Hippocampal formation (tissue), 2 donors: ENCODE measurements around the gene SPHK2.
"Not testable (repeated sequence)": the region's sequence is repeated elsewhere in the genome, so short reads cannot be mapped to it uniquely, and the experiment has no call there.

Experiments used
- DNase-seq, 2 donors: peaks; one replicate each; lab custom pipeline; 2025; lab: John Stamatoyannopoulos, UW

The SPHK2 gene, protein sequence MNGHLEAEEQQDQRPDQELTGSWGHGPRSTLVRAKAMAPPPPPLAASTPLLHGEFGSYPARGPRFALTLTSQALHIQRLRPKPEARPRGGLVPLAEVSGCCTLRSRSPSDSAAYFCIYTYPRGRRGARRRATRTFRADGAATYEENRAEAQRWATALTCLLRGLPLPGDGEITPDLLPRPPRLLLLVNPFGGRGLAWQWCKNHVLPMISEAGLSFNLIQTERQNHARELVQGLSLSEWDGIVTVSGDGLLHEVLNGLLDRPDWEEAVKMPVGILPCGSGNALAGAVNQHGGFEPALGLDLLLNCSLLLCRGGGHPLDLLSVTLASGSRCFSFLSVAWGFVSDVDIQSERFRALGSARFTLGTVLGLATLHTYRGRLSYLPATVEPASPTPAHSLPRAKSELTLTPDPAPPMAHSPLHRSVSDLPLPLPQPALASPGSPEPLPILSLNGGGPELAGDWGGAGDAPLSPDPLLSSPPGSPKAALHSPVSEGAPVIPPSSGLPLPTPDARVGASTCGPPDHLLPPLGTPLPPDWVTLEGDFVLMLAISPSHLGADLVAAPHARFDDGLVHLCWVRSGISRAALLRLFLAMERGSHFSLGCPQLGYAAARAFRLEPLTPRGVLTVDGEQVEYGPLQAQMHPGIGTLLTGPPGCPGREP

DNA sequence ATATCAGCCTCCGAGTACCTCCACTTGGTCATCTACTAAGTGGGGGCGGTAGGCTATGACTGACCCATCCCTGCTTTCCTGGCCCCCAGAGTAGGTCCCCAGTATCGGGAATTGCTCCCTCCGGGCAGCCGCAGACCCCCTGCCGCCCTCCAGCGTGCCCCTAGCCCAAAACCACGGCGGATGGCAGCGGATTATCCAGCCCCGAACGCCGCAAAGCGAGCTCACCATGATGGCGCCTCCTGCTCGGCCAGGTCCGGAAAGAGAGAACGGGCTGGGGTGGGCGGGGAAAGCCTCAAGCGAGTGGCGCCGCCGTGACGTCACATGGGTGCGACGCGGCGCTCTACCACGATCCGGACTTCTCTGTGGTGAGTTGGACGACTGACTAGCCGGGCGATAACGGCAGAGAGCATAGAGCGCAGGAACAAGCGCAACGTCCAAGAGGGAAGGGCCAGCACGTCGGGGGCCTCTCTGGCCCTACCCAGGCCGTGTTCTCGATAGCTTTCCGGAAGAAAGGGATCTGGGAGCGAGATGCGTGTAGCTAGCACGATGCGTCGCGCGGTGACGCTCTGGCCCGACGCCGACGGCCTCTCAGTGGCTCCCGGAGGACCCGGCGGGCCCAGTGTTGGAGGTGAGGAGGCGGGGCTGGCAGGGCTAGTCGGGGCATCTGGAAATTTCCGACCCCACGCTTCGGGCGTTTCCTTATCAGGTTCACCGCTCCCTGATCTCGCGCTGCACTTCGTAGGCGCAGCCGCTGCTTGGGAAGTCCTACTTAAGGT, at the start of gene SPHK2, which contains the start of gene RPL18:
SPHK2 (plus strand) TSS at position 591 of the 776 bp plus-strand sequence. CDS start 1,009 bp downstream, outside the sequence.
RPL18 (minus strand) TSS at position 263 of the 776 bp plus-strand sequence; CDS start at position 228, 35 bp downstream.
- peak; percentile 98 to 100 for DNase-seq

DNA sequence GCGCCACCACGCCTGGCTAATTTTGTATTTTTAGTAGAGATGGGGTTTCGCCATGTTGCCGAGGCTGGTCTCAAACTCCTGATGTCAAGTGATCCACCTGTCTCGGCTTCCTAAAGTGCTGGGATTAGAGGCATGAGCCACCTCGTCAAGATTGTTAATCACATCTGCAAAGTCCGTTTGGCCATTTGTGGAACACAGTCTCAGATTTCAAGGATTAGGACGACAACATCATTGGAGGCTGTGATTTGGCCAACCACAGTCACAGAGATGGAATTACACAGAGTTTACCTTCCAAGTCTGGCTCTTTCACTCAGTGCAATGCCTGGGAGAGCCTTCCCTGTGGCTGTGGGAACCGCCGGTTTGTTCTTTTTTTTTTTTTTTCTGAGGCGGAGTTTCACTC, 49.5 kb upstream of the SPHK2 start:
- DNase-seq: no peak

DNA sequence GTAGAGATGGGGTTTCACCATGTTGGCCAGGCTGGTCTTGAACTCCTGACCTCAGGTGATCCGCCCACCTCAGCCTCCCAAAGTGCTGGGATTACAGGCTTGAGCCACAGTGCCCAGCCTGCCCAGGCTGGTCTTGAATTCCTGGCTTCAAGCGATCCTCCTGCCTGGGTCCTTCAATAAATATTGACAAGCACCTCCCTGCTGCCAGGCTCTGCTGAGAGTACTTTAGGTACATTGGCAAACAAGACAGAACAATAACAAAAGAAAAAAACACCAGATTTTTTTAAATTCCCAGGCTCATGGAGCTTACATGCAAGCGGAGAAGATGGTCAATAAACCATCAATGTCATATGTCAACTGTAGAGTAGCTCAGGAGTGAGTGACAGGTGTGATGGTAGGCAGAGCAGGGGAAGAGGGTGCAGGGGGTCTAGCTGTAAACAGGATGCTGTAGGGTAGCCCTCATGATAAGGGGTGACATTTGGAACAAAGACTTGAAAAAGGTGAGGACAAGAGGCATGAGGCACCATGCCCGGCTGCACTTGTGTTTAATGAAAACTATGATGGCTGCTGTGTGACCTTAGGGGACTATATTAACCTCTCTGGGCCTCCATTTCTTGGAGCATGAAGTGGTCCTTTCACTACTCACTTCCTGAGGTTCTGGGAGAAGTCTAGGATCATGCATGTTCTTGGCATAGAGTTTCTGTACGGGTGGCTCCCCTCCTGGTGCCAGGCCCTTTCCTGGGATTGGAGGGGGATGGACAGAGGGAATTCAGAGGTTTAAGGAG, 47.7 kb upstream of the SPHK2 start:
- no peak for DNase-seq

DNA sequence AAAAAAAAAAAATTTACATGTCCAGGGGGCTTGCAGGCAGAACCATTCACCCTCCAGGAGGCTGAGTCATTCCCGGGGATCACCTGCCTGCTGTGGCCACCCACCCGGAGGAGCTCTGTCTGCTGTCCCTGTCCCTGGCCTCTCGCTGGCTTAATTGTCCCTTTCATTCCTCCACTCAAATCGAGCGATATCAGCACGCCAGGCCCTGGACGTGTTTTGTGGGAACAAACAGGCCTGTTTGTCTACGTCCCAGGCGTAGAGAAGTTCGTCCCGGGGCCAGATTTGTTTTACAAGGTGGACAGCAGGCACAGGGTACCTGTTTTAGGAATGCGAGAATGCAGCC, 46.2 kb upstream of the SPHK2 start:
- DNase-seq: no peak

DNA sequence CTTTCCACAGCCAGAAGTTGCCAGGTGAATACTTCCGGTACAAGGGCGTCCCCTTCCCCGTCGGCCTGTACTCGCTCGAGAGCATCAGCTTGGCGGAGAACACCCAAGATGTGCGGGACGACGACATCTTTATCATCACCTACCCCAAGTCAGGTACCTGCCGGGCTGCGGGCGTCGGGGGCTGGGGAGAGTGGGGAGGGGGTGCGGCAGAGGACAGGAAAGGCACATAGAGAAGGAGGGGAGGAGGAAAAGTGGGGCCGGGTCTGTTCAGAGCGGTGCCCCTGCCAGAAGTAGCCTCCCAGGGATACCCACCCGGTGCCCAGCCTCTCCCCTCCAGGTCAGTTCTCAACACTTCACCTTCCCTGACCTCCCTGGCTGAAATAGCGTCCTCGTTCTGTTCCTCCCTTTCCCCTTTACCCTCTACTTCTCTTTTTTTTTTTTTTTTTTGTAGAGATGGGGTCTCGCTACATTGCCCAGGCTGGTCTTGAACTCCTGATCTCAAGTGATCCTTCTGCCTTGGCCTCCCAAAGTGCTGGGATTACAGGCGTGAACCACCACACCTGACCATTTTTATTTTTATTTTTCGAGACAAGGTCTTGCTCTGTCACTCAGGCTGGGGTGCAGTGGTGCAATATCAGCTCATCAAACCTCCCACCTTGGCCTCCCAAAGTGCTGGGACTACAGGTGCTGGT, 43.2 kb upstream of the SPHK2 start:
- no peak for DNase-seq

DNA sequence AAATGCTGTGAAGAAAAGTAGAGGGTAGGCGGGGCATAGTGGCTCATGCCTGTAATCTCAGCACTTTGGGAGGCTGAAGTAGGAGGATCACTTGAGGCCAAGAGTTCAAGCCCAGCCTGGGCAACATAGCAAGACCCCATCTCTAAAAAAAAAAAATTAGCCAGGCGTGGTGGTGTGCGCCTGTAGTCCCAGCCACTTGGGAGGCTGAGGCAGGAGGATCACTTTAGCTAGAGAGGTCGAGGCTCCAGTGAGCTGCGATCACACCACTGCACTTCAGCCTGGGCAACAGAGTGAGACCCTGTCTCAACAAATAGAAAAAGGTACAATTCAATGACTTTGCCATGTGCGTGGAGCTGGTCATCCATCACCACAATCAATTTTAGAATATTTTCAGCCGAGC, 41.4 kb upstream of the SPHK2 start:
- not testable (repeated sequence) for DNase-seq

DNA sequence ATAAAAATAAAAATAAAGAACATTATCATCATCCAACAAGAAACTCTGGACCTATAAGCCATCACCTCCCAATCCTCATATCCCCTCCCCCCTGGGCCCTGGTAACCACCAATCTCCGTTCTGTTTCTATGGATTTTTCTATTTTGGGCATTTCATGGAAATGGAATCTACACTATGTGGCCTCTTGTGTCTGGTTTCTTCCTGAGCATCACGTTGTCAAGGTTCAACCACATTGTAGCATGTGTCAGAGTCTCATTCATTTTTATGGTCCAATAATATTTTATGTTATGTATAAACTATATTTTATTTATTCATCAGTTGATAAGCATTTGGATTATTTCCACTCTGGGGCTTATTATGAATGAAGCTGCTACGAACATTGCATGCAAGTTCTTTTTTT, 40.4 kb upstream of the SPHK2 start:
- DNase-seq: no peak

DNA sequence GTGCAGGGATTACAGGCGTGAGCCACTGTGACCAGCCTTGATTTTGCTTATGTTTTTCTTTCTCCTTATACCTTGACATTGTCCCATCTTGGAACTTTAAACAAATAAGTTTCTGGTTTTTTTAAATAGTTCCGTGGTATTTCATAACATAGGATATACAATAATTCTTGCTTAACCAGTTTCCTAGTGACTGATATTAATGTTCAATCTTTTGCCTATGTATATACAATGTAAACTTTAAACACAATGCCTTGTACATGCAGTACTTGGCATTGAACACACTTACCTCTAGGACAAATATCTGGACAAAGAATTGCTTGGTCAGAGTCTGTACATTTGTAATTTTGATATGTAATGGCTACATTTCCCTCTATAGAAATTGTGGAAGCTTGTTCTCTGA, 37.1 kb upstream of the SPHK2 start:
- no peak for DNase-seq

DNA sequence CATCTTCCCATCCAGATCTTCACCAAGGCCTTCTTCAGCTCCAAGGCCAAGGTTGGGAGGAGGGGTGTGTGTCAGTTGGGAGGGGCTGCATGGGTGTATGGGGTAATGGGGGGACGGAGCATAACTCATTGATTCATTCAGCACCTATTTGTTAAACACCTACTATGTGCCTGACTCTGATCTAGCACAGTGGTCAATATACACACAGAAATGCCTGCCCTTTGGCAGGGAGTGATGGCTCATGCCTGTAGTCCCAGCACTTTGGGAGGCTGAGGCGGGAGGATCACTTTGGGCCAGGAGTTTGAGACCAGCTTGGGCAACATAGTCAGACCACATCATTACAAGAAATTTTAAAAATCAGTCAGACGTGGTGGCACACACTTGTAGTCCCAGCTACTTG, 31.9 kb upstream of the SPHK2 start:
- DNase-seq: no peak

DNA sequence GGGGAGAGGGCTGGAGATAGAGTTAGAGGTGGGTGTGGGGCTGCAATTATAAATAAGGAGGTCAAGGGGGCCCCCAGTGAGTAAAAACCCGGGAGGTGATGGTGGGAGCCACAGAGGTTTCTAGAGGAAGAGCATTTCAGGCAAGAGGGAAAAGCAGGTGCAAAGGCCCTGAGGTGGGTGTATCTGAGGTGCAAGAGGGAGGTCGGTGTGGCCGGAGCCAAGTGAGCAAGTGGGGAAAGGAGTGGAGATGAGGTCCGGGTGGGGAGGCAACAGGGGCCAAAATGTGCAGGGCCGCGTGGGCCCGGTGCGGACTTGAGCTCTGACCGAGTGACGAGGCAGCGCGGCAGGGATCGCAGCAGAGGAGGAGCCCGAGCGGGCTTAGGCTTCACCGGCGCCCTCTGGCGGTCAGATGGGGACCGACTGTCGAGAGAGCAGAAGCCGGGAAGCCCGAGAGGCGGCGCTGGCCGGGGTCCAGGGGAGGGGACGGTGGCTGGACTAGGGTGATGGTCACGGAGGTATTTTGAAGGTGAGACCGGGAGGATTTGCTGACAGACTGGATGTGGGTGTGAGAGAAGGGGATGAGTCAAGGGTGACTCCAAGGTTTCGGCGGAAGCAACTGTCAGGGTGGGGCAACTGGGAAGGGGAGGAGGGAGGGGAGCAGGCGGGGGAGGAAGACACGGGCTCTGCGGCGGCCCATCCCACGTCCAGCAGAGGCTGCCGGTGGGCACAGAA, 30.5 kb upstream of the SPHK2 start:
- DNase-seq: peak; percentile 61 to 74

DNA sequence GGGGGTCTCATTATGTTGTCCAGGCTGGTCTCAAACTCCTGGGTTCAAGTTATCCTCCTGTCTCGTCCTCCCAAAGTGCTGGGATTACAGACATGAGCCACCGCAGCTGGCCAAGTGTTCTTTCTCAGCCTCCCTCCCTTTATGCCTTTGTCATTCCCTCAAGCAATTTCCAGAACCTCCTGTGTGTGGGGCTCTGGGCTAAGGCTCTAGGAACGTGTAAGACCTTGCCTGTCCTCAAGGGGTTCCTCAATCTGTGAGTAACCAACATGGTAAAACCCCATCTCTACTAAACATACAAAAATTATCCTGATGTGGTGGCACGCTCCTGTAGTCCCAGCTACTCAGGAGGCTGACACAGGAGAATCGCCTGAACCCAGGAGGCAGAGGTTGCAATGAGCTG, 28.3 kb upstream of the SPHK2 start:
- DNase-seq: no peak

DNA sequence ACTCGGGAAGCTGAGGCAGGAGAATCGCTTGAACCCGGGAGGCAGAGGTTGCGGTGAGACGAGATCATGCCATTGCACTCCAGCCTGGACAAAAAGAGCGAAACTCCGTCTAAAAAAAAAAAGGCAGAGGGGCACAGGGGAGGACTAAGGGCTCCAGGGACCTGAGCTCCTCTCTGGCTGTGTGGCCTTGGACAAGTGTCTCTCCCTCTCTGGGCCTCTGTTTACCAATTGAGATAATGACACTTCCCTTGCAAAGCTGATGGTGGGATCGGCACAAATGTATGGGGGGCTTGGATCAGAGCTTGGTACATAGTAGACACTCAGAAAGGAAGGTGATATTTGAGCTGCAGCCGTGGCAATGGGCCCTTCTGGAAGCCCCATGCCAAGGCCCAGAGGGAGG, 24.1 kb upstream of the SPHK2 start:
- no peak for DNase-seq

DNA sequence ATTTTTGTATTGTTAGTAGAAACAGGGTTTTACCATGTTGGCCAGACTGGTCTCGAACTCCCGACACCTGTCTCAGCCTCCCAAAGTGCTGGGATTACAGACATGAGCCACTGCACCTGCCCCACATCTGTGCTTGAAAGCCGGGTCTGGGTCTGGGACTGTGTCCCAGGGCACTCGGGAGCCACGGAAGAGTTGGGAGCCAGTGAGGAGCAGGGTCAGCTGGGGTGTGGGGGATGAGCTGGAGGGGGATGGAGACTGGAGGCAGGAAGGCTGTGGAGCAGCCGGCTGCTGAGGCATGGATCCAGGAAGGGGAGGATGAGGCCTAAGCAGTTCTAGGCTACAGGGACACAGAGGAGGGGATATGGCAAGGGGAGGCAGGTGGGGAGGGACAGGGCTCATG, 23.5 kb upstream of the SPHK2 start:
- DNase-seq: no peak

DNA sequence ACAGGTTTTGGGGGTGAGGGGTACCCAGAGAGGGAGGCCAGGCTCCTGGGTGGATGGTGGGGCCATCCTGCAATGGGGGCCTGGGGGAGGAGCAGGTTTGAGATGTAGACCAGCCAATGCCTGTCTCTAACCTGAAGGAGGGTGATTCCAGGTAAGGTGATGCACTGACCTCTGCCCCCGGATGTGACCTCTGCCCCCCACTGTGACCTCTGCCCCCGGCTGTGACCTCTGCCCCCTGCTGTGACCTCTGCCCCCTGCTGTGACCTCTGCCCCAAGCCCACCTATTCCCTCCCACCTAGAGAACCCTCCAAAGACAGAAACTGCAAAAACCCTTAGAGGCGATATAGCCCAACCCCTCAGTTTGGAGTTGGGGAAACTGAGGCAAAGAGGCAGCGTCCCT, 23.1 kb upstream of the SPHK2 start:
- DNase-seq: no peak

DNA sequence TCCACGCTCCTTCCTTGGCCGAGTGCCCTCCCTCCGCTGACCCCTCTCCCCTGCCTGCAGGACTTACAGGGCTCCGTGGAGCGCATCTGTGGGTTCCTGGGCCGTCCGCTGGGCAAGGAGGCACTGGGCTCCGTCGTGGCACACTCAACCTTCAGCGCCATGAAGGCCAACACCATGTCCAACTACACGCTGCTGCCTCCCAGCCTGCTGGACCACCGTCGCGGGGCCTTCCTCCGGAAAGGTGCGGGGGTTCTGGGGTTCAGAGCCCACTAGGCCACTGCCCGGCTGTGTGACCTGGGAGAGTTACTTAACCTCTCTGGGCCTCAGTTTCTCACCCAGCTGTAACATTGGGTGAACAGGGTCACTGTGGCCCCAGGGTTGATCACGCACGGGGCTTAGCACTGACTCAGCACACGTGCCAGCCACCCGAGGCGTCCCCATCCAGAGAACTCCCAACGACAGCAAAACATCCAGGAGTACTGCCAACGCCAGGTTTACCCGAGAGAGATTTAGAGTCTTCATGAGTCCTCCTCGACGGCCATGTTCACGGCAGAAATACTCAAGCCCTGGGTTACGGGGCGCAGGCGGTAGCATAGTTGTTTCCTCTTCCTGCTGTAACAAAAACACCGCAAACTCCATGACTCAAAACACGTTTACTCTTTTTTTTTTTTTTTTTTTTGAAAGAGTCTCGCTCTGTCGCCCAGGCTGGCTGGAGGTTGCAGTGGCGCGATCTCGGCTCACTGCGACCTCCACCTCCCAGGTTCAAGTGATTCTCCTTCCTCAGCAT, 22.4 kb upstream of the SPHK2 start:
- no peak for DNase-seq

DNA sequence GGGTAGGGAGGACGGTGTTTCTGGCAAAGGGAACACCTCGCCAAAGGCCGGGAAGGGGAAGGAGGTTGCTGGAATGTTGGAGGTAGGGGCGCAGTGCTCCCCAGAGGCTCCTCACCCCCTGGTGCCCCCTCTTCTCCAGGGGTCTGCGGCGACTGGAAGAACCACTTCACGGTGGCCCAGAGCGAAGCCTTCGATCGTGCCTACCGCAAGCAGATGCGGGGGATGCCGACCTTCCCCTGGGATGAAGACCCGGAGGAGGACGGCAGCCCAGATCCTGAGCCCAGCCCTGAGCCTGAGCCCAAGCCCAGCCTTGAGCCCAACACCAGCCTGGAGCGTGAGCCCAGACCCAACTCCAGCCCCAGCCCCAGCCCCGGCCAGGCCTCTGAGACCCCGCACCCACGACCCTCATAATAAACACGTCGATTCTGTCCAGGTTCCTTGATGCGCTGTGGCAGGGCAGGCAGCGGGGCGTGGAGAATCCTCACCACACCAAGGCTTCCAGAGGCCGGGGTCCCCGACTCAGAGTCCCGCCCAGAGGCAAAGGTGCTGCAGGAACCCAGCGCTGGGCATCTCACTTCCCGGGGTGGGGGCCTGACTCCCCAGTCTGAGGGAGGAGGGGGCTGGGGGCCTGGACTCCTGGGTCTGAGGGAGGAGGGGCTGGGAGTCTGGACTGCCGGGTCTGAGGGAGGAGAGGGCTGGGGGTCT, 20.2 kb upstream of the SPHK2 start:
- no peak for DNase-seq

DNA sequence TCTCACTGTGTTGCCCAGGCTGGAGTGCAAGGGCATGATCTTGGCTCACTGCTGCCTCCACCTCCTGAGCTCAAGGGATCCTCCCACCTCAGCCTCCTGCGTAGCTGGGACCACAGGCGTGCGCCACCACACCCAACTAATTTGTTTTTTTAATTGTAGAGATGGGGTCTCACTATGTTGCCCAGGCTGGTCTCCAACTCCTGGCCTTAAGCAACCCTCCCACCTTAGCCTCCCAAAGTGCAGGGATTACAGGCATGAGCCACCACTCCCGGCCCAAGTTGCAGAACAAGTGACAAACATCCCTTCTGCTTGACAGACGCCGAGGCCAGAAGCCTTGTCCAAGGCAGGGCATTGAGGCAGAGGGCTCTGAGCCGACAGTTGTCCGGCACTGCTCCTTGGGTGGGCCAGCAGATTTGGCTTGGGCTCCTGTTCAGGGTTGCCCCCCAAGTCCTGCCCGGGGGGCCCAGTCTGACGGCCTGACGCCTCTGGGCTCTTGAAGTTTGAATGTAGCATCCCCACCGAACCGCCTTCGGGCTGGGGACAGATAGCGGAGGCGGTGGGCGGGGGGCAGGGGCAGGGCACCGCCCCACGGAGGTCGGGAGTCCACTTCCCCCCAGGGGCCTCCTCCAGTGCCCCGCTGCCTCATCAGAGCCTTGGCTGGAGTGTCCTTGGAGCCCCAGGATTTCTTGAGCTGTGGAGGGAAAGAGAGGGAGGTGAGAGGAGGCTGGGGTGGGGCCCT, 18.5 kb upstream of the SPHK2 start:
- DNase-seq: no peak

DNA sequence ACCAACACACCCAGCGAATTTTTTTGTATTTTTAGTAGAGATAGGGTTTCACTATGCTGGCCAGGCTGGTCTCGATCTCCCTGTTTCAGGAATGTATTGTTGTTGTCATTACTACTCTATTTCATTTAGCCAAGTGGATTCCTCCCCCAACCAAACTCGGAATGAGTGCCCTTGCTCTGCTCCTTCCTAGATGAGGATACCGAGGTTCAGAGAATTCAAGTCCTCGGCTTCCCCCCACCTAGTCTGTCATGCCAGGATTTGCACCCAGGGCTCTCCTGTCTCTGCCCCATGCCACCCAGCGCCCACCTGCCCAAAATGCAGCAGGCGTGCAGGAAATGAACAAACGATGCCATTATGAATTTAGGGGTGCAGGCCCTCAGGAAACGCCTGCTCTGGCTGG, 16.3 kb upstream of the SPHK2 start:
- no peak for DNase-seq
